ENCODE data around the gene CUL4A. TPM values are rescaled to one million over a fixed set of nuclear protein-coding genes. Genes with fewer than 3 reads are reported as not detected.

Gene CUL4A
- total RNA-seq, 4 donors from 2014 or later: 67.3 to 268 (median 101) TPM

DNA sequence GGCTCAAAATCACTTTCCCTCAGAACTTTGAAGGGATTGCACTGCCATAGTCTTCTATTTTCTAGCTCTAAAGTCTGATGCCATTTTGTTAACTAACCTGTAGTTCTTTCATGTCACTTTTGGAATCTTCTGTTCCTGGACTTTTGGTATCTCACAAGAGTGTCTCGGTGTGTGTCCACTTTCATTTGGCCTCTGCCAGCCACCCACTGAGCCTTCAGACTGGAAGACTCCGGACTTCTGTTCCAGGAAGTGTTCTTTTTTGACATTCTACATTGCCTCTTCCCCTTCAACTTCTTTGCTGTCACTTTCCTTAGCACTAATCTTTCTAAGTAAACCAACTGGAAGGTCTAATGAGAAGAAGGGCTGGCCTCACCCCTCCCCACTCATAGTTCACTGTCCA is 62.6 kb downstream of the CUL4A start:
- TF ChIP-seq, protein P1, sequence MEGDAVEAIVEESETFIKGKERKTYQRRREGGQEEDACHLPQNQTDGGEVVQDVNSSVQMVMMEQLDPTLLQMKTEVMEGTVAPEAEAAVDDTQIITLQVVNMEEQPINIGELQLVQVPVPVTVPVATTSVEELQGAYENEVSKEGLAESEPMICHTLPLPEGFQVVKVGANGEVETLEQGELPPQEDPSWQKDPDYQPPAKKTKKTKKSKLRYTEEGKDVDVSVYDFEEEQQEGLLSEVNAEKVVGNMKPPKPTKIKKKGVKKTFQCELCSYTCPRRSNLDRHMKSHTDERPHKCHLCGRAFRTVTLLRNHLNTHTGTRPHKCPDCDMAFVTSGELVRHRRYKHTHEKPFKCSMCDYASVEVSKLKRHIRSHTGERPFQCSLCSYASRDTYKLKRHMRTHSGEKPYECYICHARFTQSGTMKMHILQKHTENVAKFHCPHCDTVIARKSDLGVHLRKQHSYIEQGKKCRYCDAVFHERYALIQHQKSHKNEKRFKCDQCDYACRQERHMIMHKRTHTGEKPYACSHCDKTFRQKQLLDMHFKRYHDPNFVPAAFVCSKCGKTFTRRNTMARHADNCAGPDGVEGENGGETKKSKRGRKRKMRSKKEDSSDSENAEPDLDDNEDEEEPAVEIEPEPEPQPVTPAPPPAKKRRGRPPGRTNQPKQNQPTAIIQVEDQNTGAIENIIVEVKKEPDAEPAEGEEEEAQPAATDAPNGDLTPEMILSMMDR (IDR thresholded peaks at IDR 0.05): no peak
- no peak for TF ChIP-seq EP300 (IDR thresholded peaks at IDR 0.05)
- no peak for TF ChIP-seq POLR2A (IDR thresholded peaks at IDR 0.05)
- DNase-seq (ENCODE audit: low spot score in 2 of 2): no peak
- no peaks in the 10 kb centered on the region for H3K9me3 ChIP-seq
- H3K4me1 ChIP-seq: peaks cover 0 to 8% (median 0%) of the 10 kb centered on the region in 4 donors
- WGBS, 2 donors: 86 to 90% methylated on average over 2 of the region's 2 CpGs
- H3K36me3 ChIP-seq: peaks cover 0 to 36% (median 0%) of the 10 kb centered on the region in 3 donors
- no peaks in the 10 kb centered on the region for H3K27me3 ChIP-seq
- H3K4me3 ChIP-seq: no peak overlapping the region
- H3K27ac ChIP-seq: peak overlapping the region in 1 of 4 donors; percentile 6

DNA sequence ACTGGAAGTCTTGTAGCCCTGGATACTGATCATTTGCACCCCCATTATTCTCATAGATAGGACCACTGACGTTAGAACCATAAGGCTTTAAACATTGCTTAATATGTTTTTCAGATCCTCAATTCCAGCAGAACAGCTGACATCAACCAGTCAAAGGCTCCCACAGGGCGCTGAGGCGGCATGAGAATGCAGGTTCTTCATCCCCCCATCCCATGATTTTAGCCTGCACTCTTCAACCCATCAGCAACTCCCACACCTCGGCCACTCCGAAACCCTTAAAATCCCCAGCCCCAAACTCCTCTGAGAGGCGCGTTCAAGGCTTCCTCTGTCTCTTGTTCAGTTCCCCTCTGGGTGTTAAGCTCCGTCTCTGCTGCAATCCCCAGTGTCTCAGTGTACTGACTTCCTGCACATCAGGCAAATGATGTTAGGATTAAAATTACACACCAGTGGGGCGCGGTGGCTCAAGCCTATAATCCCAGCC is 63.3 kb downstream of the CUL4A start:
- peaks cover 0 to 31% (median 0%) of the 10 kb centered on the region in 3 donors for H3K36me3 ChIP-seq
- peaks cover 0 to 8% (median 0%) of the 10 kb centered on the region in 4 donors for H3K4me1 ChIP-seq
- no peaks in the 10 kb centered on the region for H3K27me3 ChIP-seq
- H3K9me3 ChIP-seq: no peaks in the 10 kb centered on the region
- DNase-seq (ENCODE audit: low spot score in 2 of 2): no peak
- peak overlapping the region in 1 of 4 donors; percentile 50 for H3K27ac ChIP-seq
- WGBS, 2 donors: 76 to 77% methylated on average over 10 of the region's 10 CpGs
- TF ChIP-seq, protein P1 (IDR thresholded peaks at IDR 0.05): no peak
- TF ChIP-seq EP300 (IDR thresholded peaks at IDR 0.05): peak in 1 of 2 donors; percentile 46
- no peak overlapping the region for H3K4me3 ChIP-seq

DNA sequence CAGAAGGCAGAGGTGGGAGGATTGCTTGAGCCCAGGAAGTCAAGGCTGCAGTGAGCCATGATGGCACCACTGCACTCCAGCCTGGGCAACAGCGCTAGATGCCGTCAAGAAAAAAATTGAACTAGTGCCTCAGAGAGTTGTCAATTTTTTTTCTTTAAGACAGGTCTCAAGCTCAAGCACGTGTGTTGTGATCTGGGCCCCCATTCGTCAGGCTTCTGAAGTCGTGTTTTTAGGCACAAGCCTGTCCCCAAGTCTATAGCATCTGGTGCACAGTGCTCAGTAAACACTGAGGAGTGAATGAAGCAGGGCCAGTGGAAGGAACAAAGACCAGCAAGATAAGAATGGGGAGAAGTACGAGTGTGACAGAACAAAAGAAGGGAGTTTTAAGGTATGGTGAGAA is 63.9 kb downstream of the CUL4A start:
- TF ChIP-seq EP300 (IDR thresholded peaks at IDR 0.05) (no peak), POLR2A (IDR thresholded peaks at IDR 0.05) (no peak)
- TF ChIP-seq, protein P1 (IDR thresholded peaks at IDR 0.05): no peak
- peak overlapping the region in 1 of 4 donors; percentile 50 for H3K27ac ChIP-seq
- no peak overlapping the region for H3K4me3 ChIP-seq
- peaks cover 0 to 8% (median 0%) of the 10 kb centered on the region in 4 donors for H3K4me1 ChIP-seq
- 88 to 93% methylated on average over 6 of the region's 6 CpGs for WGBS, 2 donors
- no peaks in the 10 kb centered on the region for H3K27me3 ChIP-seq
- peaks cover 0 to 25% (median 0%) of the 10 kb centered on the region in 3 donors for H3K36me3 ChIP-seq
- H3K9me3 ChIP-seq: no peaks in the 10 kb centered on the region
- DNase-seq (ENCODE audit: low spot score in 2 of 2): no peak

DNA sequence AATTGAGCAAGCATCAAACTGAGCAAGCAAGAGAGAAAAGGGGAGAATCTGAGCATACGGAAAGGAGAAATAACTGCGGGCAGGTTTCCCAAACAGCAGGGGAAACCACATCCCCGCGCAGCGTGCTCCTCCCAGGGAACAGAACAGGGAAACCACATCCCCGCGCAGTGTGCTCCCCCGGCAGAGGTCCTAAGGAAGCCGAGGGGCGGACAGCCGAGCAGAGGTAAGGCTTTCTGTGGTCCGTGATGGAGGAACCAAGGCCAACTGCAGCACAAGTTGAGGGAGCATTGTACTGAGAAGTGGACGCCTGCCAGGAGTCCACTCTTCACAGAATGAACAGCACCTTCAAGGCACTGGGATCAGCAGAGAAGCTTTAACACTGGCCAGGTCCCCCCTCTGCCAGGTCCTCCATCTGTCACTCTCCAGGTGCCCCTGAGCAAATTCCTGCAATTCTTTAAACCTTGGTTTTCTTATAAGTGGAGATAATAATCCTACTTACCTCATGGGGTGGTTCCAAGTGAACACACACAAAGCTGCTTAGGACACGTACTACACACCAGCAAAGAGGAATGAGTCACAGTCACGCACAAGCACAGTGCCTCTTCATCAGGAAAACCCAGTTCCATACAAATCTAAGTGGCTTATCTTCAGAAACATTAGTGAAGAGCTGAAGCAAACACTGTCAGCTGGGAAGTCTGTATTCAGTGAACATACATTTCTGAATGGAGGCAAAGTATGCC is 64.6 kb downstream of the CUL4A start:
- TF ChIP-seq, protein P1 (IDR thresholded peaks at IDR 0.05): no peak
- TF ChIP-seq EP300 (IDR thresholded peaks at IDR 0.05) (no peak), POLR2A (IDR thresholded peaks at IDR 0.05) (no peak)
- H3K27me3 ChIP-seq: no peaks in the 10 kb centered on the region
- peaks cover 0 to 8% (median 0%) of the 10 kb centered on the region in 4 donors for H3K4me1 ChIP-seq
- 73 to 80% methylated on average over 15 of the region's 15 CpGs for WGBS, 2 donors
- H3K4me3 ChIP-seq: no peak overlapping the region
- H3K27ac ChIP-seq: peak overlapping the region in 1 of 4 donors; percentile 50
- no peak for DNase-seq (ENCODE audit: low spot score in 2 of 2)
- no peaks in the 10 kb centered on the region for H3K9me3 ChIP-seq
- H3K36me3 ChIP-seq: peaks cover 0 to 20% (median 0%) of the 10 kb centered on the region in 3 donors

DNA sequence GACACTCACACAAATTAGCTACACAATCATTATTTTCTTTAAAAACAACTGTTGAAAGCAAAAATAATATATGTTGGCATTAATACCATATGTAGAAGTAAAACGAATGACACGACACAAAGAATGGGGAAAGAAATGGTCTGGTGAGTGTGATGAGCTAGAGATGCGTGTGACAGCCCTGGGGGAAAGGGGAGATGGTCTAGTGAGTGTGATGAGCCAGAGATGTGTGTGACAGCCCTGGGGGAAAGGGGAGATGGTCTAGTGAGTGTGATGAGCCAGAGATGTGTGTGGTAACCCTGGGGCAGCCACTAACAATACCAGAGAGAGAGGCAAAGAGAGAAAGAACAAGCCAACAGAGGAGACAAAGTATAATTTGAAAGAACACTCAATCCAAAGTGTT is 65.3 kb downstream of the CUL4A start:
- DNase-seq (ENCODE audit: low spot score in 2 of 2): no peak
- Histone ChIP-seq H3K4me3 (no peak overlapping the region), H3K27me3 (no peaks in the 10 kb centered on the region), H3K27ac (no peak overlapping the region), H3K4me1 (peaks cover 0 to 8% (median 0%) of the 10 kb centered on the region in 4 donors), H3K9me3 (no peaks in the 10 kb centered on the region), H3K36me3 (peaks cover 0 to 13% (median 0%) of the 10 kb centered on the region in 3 donors)
- 83 to 88% methylated on average over 3 of the region's 3 CpGs for WGBS, 2 donors
- no peak for TF ChIP-seq POLR2A (IDR thresholded peaks at IDR 0.05)
- TF ChIP-seq, protein P1 (IDR thresholded peaks at IDR 0.05): no peak
- TF ChIP-seq EP300 (IDR thresholded peaks at IDR 0.05): no peak
